HG03175 (cell line): Measurements from ENCODE around the gene CYTH4.
"Not testable (repeated sequence)": the region's sequence is repeated elsewhere in the genome, so short reads cannot be mapped to it uniquely, and the experiment has no call there.

Experiments
- ATAC-seq: cut with Tn5 transposase; IDR thresholded peaks from one replicate; pipeline ENCODE4 v1.9.1; 2021; ENCODE audit warnings: mild to moderate bottlenecking, moderate library complexity; ENCODE audit not compliant: unreplicated experiment

Gene CYTH4, protein sequence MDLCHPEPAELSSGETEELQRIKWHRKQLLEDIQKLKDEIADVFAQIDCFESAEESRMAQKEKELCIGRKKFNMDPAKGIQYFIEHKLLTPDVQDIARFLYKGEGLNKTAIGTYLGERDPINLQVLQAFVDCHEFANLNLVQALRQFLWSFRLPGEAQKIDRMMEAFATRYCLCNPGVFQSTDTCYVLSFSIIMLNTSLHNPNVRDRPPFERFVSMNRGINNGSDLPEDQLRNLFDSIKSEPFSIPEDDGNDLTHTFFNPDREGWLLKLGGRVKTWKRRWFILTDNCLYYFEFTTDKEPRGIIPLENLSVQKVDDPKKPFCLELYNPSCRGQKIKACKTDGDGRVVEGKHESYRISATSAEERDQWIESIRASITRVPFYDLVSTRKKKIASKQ

DNA sequence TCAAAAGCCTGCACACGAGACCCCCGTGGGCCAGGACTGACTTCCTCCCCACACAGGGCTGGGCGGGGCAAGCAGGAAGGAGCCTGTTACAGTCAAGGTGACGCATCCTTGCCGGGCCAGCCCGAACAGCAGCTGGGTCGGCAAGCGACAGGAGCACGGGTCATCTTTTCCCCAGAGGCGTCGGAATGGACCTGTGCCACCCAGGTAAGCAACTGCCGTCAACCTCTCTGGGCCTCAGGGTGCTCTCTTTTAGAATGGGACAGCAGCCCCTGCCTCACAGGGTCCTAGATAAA lies at the start of gene CYTH4:
CYTH4 (plus strand) TSS at position 124 of the 293 bp plus-strand sequence; CDS start at position 186, 62 bp downstream.
- peak; percentile 49 for ATAC-seq

DNA sequence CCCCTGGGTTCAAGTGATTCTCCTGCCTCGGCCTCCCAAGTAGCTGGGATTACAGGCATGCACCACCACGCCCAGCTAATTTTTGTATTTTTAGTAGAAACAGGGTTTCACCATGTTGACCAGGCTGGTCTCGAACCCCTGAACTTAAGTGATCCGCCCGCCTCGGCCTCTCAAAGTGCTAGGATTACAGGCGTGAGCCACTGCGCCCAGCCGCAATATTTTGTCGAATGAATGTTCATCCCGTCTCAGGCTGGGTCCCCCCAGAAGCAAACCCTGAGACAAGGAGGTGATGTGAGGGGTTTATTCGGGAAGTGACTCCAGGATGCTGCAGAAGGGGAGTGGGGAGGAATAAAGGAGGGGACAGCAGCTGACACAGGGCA lies 48.9 kb upstream of the CYTH4 start:
- not testable (repeated sequence) for ATAC-seq

DNA sequence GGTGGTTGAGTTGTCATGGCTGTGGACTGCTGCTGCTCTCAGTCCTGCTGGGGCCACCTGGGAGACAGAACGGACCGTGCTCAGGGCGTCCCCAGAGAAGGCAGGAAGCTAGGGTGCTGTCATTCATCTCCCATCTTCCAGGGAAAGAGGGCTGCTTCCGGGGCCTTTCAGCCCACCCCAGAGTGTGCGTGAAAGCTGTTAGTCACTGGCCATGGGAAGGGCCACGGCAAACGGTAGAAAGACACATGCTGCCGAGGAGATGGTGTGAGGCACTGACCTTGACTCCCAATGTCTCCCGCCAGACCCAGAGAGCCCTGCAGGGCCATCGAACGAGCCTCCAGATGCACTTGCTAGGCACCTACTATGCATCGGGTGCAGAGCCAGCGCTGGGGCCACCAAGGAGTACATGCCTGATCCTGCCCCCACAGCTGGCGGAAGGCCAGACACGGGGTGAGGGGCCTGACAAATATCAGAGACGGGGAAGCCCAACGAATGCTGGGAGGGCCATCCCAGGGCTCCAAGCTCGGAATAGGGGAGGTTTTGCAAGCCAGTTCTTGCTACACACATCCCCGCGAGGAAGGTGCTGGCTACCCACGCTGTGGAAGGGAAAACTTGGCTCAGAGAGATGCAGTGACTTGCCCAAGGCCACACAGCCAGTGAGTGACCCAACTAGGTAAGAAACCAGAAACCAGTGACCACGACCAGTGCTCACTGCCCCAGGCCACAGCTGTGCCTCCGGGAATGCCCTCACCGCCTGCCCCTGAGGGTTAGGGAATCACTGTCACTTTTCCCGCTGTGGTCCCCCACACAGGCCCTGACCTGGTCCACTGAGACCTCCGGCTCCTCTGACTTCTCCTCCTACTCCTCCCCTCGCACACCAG lies 48.3 kb upstream of the CYTH4 start:
- no peak for ATAC-seq

DNA sequence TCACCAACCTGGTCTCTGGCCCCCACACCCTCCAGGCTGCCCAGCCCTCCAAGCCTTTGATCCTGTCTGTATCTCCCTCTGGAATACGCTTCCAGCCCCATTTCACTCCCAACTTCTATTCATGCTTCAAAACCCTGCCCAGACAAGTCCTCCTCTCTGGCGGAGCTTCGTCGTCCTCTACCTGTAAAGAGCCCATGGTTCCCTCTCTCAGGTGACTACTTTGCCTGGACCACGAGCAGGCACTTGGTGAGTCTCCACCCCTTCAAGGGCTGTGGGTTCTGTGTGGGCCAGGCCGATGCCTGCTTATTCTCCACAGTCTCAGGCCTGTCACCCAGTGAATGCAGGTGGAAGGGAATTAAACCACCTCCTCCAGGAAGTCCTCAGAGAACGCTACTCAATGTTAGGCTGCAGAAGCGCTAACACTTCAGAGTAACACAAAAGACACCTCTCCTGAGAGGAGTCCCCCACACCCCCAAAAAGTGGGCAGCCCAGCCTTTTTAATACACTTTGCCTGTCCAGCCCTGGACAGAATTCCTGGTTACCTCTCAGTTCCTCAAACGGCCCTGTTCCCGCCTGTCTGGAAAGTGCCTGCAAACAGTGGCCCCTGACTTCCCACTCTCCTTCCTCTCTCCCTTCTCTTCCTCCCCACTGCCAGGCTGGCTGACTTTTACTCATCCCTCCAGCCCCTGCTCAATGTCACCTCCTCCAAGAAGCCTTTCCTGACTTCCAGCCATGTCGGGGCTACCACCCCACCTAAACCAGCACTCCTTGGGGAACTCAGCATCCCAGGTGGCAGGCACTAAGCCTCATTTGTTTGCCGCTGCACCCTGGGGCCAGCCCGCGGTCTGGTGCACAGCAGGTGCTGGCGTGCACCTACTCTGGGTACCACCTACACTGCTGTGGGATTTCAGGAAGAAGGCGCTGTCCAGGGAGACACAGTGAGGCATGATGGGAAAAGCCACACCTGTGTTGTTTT lies 47.3 kb upstream of the CYTH4 start:
- no peak for ATAC-seq

DNA sequence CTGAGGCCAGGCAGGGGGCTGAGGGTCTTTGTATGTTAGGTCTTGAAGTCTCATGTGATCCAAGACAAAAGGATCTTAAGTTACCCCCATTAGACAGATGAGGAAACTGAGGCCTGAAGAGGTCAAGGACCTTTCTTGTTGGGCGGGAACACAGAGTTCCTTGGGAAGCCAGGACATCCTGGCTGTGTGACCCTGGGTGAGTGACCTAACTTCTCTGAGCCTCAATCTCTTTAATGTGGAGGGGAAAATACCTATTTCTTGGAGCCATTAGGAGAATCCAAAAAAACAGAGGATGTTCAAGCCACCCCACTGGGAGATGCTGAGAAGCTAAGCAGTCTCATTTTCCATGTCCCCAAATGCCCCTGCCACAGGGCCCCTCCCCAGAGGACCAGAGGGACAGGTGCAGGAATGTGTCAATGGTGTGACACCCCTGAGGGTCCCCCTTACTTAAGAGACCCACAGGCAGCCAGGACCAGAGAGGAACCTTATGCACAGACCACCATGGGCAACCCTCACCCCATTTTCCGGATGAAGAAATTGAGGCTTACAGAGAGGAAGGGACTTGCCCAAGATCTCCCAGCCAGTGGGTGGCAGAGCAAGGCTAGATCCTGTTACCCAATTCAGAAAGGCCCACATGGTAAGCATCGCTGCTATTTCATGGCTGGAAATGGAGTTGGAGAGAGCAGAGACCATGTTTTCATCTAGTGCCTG lies 46.3 kb upstream of the CYTH4 start:
- no peak for ATAC-seq

DNA sequence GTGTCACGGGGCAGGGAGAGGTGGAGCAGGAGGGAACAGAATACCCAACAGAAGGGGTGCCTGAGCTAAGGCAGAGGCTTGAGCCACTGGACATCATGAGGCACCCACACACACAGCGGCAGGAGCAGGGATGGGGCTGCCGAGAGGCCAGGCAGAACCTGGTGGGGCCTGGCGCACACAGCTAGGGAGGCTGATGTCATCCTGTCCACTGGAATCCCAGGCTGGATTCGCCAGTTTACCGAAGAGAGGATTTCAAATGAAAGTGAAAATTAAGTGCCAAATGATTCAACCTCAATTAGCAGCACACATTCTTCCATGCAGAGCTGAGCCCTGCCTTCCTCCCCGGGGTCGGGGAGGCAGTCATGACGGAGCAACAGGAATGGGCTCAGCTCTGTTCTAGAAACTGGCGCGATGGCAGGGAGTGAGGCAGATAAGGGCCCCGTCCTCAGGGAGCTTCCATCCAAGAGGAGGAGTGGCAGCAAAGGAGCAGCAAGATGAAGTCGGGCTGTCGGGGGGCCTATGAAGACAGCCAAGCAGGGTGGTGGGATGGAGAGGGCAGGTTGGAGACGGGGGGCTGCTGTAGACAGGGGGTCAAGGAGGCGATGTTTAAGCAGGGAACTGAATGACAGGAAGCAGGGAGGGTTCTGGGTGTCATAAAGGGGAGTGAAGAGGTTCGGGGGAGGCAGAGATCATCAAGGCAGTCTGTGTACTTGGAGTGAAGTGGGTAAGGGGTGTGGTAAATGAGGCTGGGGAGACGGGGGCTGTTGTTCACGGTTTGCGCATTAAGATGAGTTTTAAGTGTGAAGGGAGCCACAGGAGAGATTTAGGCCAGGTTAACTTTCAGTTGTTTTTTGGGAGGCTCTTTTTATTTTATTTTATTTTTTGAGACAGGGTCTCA lies 44.7 kb upstream of the CYTH4 start:
- ATAC-seq, result no peak

DNA sequence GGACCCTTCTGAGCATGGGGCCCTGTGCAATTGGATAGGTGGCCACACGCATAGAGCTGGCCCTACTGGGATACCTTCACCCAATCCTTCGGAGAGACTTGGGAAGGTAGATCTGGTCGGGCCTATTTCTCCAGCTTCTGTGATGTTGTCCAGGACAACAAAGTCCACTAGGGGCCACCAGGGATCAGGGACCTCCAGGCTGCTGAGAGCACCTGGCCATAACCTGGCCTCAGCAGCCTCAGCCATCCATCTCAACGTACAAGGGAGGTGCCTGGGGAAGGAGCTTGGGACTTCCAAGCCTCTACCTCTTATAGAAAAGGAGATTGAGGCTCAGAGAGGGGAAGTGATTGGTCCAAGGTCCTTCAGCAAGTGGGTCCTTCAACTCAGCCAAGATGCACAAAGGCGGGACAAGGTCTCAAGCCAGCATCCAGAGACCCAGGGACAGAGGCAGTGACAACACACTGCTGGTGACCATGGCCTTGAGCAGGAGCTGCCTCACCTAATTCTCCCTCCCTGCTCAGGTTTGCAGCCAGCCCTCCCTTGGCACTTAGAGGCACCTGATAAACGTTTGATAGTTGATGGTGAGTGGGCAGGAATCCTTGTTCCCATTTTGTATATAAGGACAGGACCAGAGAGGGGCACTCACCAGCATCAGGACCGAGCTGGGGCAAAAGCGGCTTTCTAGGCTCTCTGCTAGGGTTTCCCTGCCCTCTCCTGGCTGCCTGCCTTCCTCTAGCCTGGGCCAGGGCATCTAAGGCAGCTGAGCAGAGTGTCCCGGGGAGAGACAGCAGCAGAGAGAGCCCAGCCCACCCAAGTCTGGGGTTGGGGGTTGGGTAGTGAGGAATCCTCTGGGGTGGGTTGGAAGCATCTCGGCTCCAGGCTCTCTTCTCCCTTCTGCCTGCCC lies 42.7 kb upstream of the CYTH4 start:
- ATAC-seq, result no peak

DNA sequence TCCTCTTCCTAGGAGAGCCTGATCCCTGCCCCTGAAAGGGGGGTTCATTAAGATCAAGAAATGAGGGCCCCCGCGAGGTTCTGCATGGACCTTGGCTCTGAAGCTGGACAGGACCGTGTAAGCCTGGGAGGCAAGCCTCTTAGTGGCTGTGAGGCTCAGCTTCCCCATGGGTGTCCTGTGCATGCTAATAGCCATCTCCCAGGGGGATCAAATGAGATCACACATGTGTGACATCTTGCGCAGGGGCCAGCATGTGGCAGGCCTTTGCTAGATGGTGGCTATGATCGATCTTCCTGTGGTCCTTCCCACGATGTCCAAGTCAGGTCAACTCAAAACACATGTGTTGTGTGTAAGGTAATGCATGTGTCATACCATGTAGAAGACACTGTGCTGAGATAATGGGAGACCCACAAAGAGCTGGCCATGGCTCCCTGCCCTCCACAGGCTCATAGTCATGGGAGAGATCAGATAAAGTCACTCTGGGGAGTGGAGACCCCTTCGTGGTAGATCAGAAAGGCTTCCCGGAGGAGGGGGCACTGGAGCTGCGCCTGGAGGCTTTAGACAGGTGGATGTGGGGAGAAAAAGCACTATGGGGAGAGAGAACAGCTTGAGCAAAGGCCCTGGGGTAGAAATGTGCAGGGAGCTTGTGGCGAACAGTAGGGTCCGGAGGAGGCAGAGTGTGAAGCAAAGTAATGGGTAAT lies 41.9 kb upstream of the CYTH4 start:
- no peak for ATAC-seq

DNA sequence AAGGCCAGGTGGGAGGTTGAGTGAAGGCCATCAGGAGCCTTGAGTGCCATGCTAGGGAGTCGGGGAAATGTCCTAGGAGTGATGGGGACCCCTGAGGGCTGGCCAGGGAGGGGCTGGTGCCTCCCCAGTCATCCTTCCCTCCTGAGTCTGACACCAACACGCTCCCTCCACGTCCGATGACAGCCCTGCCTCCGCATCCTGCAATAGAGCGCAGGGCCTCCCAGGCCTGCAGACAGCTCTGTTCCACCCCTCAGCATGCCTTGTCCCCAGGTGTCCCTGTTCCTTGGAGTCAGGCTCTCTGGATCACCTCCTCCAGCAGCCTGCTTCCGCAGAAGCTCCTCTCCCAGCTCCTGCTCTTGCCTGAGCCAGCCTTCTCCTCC lies 41.4 kb upstream of the CYTH4 start:
- ATAC-seq, result no peak

DNA sequence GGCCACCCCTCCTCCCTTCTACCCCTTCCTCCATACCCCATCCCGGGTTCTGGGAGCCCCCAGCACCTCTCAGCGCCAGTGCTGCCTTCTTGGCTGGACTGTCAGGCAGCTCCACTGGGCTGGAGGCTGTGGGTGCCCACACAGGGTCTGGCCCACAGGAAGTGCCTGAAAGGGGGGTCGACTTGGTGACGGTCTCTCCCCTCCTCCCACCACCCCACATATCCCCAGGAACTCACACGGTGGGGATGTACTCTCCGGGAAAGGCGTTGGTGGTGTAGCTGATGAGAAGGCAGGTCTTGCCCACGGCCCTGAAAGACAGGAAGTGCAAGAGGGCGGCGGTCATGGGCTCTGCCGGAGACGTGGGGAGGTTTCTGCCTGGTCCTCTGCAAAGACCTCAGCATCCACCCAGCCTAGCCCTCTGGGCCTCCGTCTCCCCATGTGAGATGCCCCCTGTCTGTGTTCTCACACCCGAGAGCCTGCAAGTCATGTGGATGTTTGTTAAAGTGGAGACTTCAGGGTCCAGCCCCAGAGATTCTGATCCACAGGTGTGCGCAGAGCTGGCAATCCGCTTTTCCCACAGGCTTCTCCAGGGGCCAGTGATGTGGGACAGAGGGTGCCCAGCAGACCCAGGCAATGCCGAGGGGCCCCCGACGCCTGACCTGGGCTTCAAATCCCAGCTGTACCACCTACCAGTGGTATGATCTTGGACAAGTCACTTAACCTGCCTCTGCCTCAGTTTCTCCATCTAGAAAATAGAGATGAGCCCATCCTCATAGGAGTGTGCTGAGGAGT lies 40.8 kb upstream of the CYTH4 start:
- ATAC-seq, result no peak

DNA sequence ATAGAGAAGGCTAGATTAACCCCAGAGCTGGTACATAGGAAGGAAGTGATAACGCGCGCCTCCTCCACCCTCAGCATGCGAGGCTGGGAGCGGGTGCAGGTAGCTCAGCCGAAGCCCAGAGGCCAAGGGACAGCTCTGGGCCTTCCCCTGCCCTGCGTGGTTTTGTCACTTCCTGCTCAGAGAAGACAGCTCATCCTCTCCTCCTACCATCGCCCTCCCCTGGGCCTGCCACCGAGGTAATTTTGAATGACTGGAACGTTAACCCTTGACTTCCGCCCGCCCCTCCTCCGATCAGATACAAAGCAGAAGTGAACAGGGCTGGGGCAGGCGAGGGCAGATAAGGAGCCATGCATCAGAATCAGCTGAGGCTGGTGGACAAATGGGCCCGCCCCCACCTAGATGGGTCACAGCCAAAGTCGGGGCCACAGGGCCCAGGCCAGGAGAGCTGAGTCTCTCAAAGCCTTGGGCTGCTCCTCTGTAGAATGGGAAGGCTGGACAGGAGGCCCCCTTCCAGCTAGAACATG lies 39.9 kb upstream of the CYTH4 start:
- peak; percentile 70 for ATAC-seq

DNA sequence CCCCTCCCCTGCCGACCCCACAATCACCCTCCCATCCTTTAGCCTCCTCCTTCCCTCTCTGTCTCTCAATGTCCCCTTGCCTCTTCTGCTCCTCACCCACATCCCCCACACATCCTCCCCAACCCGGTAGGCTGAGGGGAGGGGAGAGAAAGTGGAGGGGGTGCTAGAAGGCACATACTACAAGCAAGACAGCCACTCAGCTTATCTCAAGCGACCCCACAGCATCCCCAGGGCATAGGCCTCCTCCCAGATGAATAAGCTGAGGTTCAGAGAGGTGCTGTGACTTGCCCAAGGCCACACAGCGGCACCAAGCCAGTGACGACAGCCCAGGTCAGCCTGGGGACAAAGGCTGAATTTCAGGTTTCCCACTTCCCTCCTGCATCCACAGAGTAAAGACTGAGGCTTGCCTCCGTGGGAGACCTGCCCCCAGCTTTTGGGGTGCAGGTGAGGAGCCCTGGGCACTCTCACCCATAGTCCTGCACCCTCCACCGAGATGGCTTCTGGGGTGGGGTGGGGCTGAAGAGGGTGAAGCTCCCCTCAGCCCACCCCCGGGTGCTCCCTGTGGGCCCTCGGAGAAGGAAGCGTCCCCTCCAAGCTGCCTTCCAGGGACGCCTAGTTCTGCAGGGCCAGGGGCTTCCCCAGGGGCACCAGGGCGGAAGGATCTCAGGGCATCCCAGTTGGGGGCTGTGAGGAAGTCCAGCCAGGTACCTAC lies 38.8 kb upstream of the CYTH4 start:
- no peak for ATAC-seq

DNA sequence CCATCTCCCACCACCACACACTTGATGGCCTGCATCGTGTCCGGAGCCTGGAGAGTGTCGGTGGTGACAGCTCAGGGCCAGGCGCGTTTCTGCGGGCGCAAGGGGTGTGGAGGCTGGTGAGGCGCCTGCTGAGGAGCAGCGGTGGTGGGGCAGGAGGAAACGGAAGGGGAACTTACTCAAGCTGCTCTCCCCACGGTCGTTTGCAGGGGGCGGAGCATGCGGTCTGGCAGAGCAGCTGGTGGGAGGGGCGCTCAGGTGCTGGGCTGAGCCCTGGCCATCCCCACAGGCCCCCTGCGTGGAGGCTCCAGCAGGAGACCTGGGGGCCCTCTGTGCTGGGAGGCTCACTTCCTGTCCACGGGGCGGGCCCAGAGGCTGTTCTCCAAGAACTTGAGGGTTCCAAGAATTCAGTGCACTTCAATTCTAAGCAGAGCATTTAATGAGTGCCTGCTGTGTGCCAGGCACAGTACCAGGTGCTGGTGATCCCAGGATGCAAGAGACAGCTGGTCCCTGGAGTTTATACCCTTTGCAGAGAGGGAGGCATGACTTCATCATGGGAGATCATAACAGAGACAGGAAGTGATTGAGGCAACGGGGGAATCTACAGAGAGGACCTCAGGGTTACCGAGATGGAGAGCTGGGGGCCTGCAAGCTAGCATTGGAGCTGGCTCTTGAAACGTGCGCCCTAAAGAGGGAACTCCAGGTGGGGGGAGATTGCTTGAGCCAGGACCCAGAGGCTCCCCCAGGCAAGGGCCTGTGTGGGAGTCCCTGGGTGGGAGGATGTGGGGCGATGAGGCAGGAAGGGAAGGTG lies 38.0 kb upstream of the CYTH4 start, which contains the start of gene RAC2:
RAC2 (minus strand) TSS at position 156 of the 808 bp plus-strand sequence; CDS start at position 35, 121 bp downstream.
- ATAC-seq, result peak; percentile 49

DNA sequence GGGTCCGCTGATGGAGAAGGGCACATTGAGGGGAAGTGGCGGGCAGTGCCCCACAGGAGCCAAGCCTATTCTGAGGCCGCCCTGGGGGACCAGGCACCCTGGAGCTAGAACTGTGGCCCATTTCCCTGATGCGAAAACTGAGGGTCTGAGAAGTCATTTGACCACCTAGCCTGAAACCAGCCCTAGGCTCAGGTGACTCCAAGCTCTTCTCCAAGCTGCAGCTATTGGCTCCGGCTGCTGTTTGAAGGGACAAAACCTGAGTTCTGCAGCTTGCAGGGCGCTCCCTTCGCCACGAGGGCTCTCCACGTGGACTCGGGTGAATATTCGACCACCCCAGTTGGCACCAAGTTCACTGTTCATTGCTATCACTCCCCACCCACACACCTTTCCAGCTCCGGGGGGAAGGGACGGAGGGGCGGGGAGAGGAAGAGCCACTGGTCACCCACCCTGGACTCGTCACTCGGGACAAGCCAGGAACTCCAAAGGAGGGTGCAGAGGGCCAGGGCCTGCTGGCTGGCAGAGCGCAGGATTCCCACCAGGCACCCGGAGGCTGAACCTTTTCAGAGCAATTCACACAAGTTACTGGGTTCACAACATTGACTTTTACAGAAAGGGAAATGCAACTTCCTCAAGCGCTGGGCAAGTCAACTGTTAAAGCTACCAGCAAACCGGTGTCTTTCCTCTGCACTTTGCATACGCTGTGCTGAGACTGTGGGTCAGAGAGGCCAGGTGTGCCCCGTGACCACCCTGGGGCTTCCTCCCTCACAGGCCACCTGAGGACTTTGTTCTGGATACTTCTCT lies 37.2 kb upstream of the CYTH4 start:
- peak; percentile 31 for ATAC-seq
